Cardiac septum (tissue), 1 donor: Measurements from ENCODE around the gene RNF151. TPM values are rescaled to one million over a fixed set of nuclear protein-coding genes. Genes with fewer than 3 reads are reported as not detected.
"Not testable (repeated sequence)": the region's sequence is repeated elsewhere in the genome, so short reads cannot be mapped to it uniquely, and the experiment has no call there.

Experiments
- DNase-seq: peaks from one replicate; pipeline ENCODE4 v3.0.0-alpha.2; 2020; ENCODE audit warnings: low spot score
- intact Hi-C: fragments of 100-400 bp; cut with DNase I; formaldehyde crosslinking; loops from one replicate; pipeline ENCODE4 v1.14.0; 2022
- long read RNA-seq: library from polyadenylated mRNA; unstranded; transcript quantifications from one replicate; pipeline ENCODE4 v2.0.0, GENCODE V29; 2021
- total RNA-seq: library from RNA; stranded (reverse); fragmentation: NEBNext Ultra II Directional; extraction: Animal tissue kit (Norgen Biotek cat#: 25700); gene quantifications from one replicate; pipeline ENCODE4 v1.2.1, GENCODE V29; 2021
- donor health status: DM: no; HTN: no; CAD: no.

Gene RNF151
- not detected for total RNA-seq
- long read RNA-seq: 0 reads

- DNase-seq: no peak
- intact Hi-C loops: no loop called here
Observed at GRCh38 chr16:1966460-1966859, at the start of gene RNF151. Gene RNF151, plus strand, starts transcription at chr16:1966856. Its CDS starts 26 bp downstream, at chr16:1966882.

GRCh38 chr16:1917056-1917664, 49.5 kb upstream of the RNF151 start:
- DNase-seq: no peak
- intact Hi-C loops: no loop called here

GRCh38 chr16:1917665-1918350, 48.8 kb upstream of the RNF151 start:
- intact Hi-C loops: no loop called here
- DNase-seq: no peak

GRCh38 chr16:1918351-1919326, 48.0 kb upstream of the RNF151 start, which contains the start of gene HS3ST6:
Gene HS3ST6, minus strand, starts transcription at chr16:1918415. Its CDS starts 92 bp downstream, at chr16:1918323.
- intact Hi-C loops: no loop called here
- DNase-seq: no peak

GRCh38 chr16:1919327-1919998, 47.2 kb upstream of the RNF151 start:
- intact Hi-C loops: no loop called here
- no peak for DNase-seq

- DNase-seq, intact Hi-C loops: not testable (repeated sequence)
Observed at GRCh38 chr16:1920122-1920521, 46.5 kb upstream of the RNF151 start.

- intact Hi-C loops: no loop called here
- no peak for DNase-seq
Observed at GRCh38 chr16:1920727-1921171, 45.9 kb upstream of the RNF151 start.

- DNase-seq: no peak
- intact Hi-C loops: no loop called here
Observed at GRCh38 chr16:1922357-1922756, 44.3 kb upstream of the RNF151 start.

GRCh38 chr16:1923299-1924034, 43.2 kb upstream of the RNF151 start:
- DNase-seq: no peak
- intact Hi-C loops: no loop called here

GRCh38 chr16:1924095-1924494, 42.6 kb upstream of the RNF151 start:
- intact Hi-C loops: no loop called here
- DNase-seq: no peak

GRCh38 chr16:1926271-1926670, 40.4 kb upstream of the RNF151 start:
- intact Hi-C loops: no loop called here
- no peak for DNase-seq

GRCh38 chr16:1929105-1929504, 37.6 kb upstream of the RNF151 start:
- DNase-seq: no peak
- intact Hi-C loops: no loop called here

GRCh38 chr16:1929578-1930337, 36.9 kb upstream of the RNF151 start:
- DNase-seq: peak; percentile 96
- intact Hi-C loops: loop anchor here (2.0 kb wide), 1 partner anchor 67 kb away; no protein-coding TSS in a partner anchor

- intact Hi-C loops: loop anchor here (2.0 kb wide), 1 partner anchor 68 kb away; no protein-coding TSS in a partner anchor
- no peak for DNase-seq
Observed at GRCh38 chr16:1930338-1930720, 36.3 kb upstream of the RNF151 start.

GRCh38 chr16:1932050-1933028, 34.3 kb upstream of the RNF151 start:
- DNase-seq: no peak
- intact Hi-C loops: no loop called here

- no peak for DNase-seq
- intact Hi-C loops: no loop called here
Observed at GRCh38 chr16:1933097-1933661, 33.5 kb upstream of the RNF151 start.
